ENCODE measurements around the gene APLN.

DNA sequence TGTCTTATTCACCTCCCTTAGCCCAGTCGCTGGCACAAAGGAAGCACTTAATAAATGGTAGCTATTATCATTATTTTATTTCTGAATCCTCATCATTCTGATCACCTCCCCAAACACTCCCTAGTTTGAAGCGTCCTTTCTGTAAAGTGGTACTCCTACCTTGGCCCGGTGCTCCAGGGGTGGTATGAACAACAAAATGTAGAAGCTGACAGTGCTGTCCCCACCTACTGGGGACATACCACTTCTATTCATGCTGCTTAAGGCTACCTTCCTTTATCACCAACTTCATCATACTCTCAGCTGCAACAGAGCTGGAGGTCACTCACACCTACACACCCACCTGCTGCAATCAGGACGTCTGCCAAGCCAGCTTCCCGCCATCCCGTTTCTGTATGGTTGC lies 40.8 kb upstream of the APLN start:
- TF ChIP-seq, protein P1, sequence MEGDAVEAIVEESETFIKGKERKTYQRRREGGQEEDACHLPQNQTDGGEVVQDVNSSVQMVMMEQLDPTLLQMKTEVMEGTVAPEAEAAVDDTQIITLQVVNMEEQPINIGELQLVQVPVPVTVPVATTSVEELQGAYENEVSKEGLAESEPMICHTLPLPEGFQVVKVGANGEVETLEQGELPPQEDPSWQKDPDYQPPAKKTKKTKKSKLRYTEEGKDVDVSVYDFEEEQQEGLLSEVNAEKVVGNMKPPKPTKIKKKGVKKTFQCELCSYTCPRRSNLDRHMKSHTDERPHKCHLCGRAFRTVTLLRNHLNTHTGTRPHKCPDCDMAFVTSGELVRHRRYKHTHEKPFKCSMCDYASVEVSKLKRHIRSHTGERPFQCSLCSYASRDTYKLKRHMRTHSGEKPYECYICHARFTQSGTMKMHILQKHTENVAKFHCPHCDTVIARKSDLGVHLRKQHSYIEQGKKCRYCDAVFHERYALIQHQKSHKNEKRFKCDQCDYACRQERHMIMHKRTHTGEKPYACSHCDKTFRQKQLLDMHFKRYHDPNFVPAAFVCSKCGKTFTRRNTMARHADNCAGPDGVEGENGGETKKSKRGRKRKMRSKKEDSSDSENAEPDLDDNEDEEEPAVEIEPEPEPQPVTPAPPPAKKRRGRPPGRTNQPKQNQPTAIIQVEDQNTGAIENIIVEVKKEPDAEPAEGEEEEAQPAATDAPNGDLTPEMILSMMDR (IDR thresholded peaks at IDR 0.05; ENCODE audit: insufficient read depth, low read length) = no peak
- TF ChIP-seq, protein P2, sequence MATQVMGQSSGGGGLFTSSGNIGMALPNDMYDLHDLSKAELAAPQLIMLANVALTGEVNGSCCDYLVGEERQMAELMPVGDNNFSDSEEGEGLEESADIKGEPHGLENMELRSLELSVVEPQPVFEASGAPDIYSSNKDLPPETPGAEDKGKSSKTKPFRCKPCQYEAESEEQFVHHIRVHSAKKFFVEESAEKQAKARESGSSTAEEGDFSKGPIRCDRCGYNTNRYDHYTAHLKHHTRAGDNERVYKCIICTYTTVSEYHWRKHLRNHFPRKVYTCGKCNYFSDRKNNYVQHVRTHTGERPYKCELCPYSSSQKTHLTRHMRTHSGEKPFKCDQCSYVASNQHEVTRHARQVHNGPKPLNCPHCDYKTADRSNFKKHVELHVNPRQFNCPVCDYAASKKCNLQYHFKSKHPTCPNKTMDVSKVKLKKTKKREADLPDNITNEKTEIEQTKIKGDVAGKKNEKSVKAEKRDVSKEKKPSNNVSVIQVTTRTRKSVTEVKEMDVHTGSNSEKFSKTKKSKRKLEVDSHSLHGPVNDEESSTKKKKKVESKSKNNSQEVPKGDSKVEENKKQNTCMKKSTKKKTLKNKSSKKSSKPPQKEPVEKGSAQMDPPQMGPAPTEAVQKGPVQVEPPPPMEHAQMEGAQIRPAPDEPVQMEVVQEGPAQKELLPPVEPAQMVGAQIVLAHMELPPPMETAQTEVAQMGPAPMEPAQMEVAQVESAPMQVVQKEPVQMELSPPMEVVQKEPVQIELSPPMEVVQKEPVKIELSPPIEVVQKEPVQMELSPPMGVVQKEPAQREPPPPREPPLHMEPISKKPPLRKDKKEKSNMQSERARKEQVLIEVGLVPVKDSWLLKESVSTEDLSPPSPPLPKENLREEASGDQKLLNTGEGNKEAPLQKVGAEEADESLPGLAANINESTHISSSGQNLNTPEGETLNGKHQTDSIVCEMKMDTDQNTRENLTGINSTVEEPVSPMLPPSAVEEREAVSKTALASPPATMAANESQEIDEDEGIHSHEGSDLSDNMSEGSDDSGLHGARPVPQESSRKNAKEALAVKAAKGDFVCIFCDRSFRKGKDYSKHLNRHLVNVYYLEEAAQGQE (IDR thresholded peaks at IDR 0.05; ENCODE audit: insufficient replicate concordance, low read depth) = no peak
- TF ChIP-seq POLR2AphosphoS5 (IDR thresholded peaks at IDR 0.05; ENCODE audit: low read depth) = no peak
